Chondrocyte (in vitro differentiated cells): Measurements from ENCODE around the gene PPP6R3. TPM values are rescaled to one million over a fixed set of nuclear protein-coding genes. Genes with fewer than 3 reads are reported as not detected.
A peak's percentile ranks its signal among the peaks of the same experiment; 100 is the strongest.

Experiments used
- DNase-seq: peaks from one replicate; pipeline ENCODE4 v3.0.0; 2021; ENCODE audit warnings: mixed read lengths, low spot score
- H3K27ac Mint-ChIP-seq: one replicate; pipeline ENCODE4 v1.8.0; 2021; ENCODE audit warnings: mild to moderate bottlenecking, moderate library complexity, mixed read lengths; ENCODE audit not compliant: unreplicated experiment
- H3K27me3 Mint-ChIP-seq: 2 replicates; pipeline ENCODE4 v1.8.0; 2021; ENCODE audit warnings: low read depth, mixed read lengths
- H3K36me3 Mint-ChIP-seq: 2 replicates; pipeline ENCODE4 v1.8.0; 2021; ENCODE audit warnings: low read depth, mixed read lengths
- H3K4me1 Mint-ChIP-seq: 2 replicates; pipeline ENCODE4 v1.8.0; 2021; ENCODE audit warnings: low read depth, mild to moderate bottlenecking, mixed read lengths
- H3K4me3 Mint-ChIP-seq: one replicate; pipeline ENCODE4 v1.8.0; 2021; ENCODE audit warnings: mild to moderate bottlenecking, moderate library complexity, mixed read lengths; ENCODE audit not compliant: unreplicated experiment
- H3K9me3 Mint-ChIP-seq: 2 replicates; pipeline ENCODE4 v1.8.0; 2021; ENCODE audit warnings: low read depth, mixed read lengths
- CTCF ChIP-seq: fragments of 200-600 bp; sonication (generic); IDR thresholded peaks from 2 replicates; pipeline ENCODE4 v1.5.0; 2021; ENCODE audit warnings: antibody characterized with exemption, mild to moderate bottlenecking, moderate library complexity
- total RNA-seq: library from RNA; stranded (reverse); gene quantifications from 3 replicates; pipeline ENCODE4 v1.2.1, GENCODE V29; 2021

The PPP6R3 gene
- total RNA-seq, 1 donor from 2014 or later = 73.4 TPM

DNA sequence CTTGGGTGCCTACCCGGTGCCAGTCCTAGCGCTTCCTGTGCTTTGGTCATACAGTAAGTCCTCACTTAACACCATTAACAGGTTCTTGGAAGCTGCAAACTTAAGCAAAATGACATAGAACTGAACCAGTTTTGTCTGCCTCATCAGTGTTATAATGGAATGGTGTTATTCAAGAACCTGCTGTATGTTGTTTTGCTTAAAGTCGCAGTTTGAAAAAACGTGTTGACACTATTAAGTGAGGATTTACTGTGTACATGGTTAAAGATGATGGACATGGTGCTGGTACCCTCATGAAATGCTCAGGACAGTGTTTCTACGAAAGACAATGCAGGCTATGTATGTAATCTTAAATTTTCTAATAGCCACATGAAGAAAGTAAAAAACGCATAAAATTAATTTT is 41.3 kb downstream of the PPP6R3 start:
- DNase-seq = no peak
- no peaks in the 10 kb centered on the region for H3K9me3 Mint-ChIP-seq
- H3K4me3 Mint-ChIP-seq = no peak overlapping the region
- TF ChIP-seq CTCF = no peak
- H3K27me3 Mint-ChIP-seq = no peaks in the 10 kb centered on the region
- no peak overlapping the region for H3K27ac Mint-ChIP-seq
- peaks cover 69% of the 10 kb centered on the region for H3K4me1 Mint-ChIP-seq
- H3K36me3 Mint-ChIP-seq = peaks cover 2% of the 10 kb centered on the region

GRCh38 chr11:68503251-68503687 is 42.7 kb downstream of the PPP6R3 start:
- Mint-ChIP-seq H3K4me1 (peaks cover 73% of the 10 kb centered on the region), H3K27ac (peak overlapping the region; percentile 53), H3K9me3 (no peaks in the 10 kb centered on the region), H3K36me3 (peaks cover 2% of the 10 kb centered on the region), H3K4me3 (no peak overlapping the region), H3K27me3 (no peaks in the 10 kb centered on the region)
- TF ChIP-seq CTCF = no peak
- DNase-seq = no peak

GRCh38 chr11:68503792-68504191 is 43.2 kb downstream of the PPP6R3 start:
- Mint-ChIP-seq H3K9me3 (no peaks in the 10 kb centered on the region), H3K4me1 (peaks cover 73% of the 10 kb centered on the region), H3K4me3 (no peak overlapping the region), H3K27me3 (no peaks in the 10 kb centered on the region), H3K36me3 (peaks cover 2% of the 10 kb centered on the region), H3K27ac (peak overlapping the region; percentile 53)
- no peak for TF ChIP-seq CTCF
- DNase-seq = no peak

- peaks cover 72% of the 10 kb centered on the region for H3K4me1 Mint-ChIP-seq
- no peak overlapping the region for H3K27ac Mint-ChIP-seq
- no peak overlapping the region for H3K4me3 Mint-ChIP-seq
Observed at GRCh38 chr11:68504432-68505066, 44.0 kb downstream of the PPP6R3 start.

DNA sequence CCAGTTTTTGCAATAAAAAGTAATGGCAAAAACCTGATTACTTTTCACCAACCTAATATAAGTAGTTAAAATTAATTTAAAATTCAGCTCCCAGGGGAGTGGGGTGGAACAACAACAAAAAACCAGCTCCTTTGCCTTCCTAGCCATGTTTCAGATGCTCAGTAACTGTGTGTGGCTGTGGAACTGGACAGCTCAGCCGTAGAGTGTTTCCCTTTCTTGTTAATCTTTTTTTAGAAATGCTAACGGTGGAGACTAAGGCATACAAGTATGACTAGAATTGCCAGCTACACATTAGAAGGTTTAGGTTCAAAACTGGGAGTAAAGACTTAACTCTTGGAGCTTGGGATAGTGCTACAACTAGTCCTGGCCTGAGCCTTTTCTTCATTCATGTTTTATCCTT is 45.0 kb downstream of the PPP6R3 start:
- H3K9me3 Mint-ChIP-seq = no peaks in the 10 kb centered on the region
- H3K4me1 Mint-ChIP-seq = peaks cover 70% of the 10 kb centered on the region
- no peak overlapping the region for H3K4me3 Mint-ChIP-seq
- DNase-seq = no peak
- peaks cover 2% of the 10 kb centered on the region for H3K36me3 Mint-ChIP-seq
- H3K27ac Mint-ChIP-seq = peak overlapping the region; percentile 78
- no peak for TF ChIP-seq CTCF
- H3K27me3 Mint-ChIP-seq = no peaks in the 10 kb centered on the region

More at GRCh38 chr11:68504432-68505066, 44.0 kb downstream of the PPP6R3 start:
- H3K9me3 Mint-ChIP-seq = no peaks in the 10 kb centered on the region
- no peaks in the 10 kb centered on the region for H3K27me3 Mint-ChIP-seq
- no peak for DNase-seq
- no peak for TF ChIP-seq CTCF
- peaks cover 2% of the 10 kb centered on the region for H3K36me3 Mint-ChIP-seq
